Mucosa of rectum (tissue), 2 donors: ENCODE measurements around the gene SPATA2L.
A peak's percentile ranks its signal among the peaks of the same experiment; 100 is the strongest.

ENCODE experiments used
- H3K27ac ChIP-seq, 2 donors: one replicate each; pipeline ENCODE4 v1.7.0; 2013; ENCODE audit warnings: inconsistent platforms in 2 of 2, low read depth in 2 of 2, low read length in 2 of 2
- H3K27me3 ChIP-seq, 2 donors: one replicate each; pipeline ENCODE4 v1.7.0; 2013; ENCODE audit warnings: low read length in 2 of 2; ENCODE audit not compliant: control insufficient read depth in 2 of 2, insufficient read depth in 2 of 2
- H3K36me3 ChIP-seq, 2 donors: one replicate each; pipeline ENCODE4 v1.7.0; 2013; ENCODE audit warnings: low read length in 2 of 2; ENCODE audit not compliant: control insufficient read depth in 2 of 2, insufficient read depth in 2 of 2
- H3K4me1 ChIP-seq, 2 donors: one replicate each; pipeline ENCODE4 v1.7.0; 2013; ENCODE audit warnings: low read length in 2 of 2, mild to moderate bottlenecking in 1 of 2; ENCODE audit not compliant: control insufficient read depth in 2 of 2, insufficient read depth in 2 of 2
- H3K4me3 ChIP-seq, 2 donors: one replicate each; pipeline ENCODE4 v1.7.0; 2013; ENCODE audit warnings: low read length in 2 of 2
- H3K9ac ChIP-seq, 2 donors: one replicate each; pipeline ENCODE4 v1.7.0; 2013; ENCODE audit warnings: low read length in 2 of 2, low read depth in 1 of 2, mild to moderate bottlenecking in 1 of 2
- H3K9me3 ChIP-seq, 2 donors: one replicate each; pipeline ENCODE4 v1.7.0; 2013; ENCODE audit warnings: low read length in 2 of 2; ENCODE audit not compliant: control insufficient read depth in 2 of 2
- donor health status: healthy.
- donor health status: Normal muscosa, but diverticular disease.

Gene SPATA2L

GRCh38 chr16:89729863-89730593, 28.5 kb upstream of the SPATA2L start:
- Histone ChIP-seq H3K27me3 (no peaks in the 10 kb centered on the region), H3K4me1 (no peaks in the 10 kb centered on the region), H3K9me3 (no peaks in the 10 kb centered on the region), H3K9ac (no peak overlapping the region), H3K27ac (no peak overlapping the region), H3K36me3 (peaks cover 68 to 69% of the 10 kb centered on the region in 2 donors), H3K4me3 (no peak overlapping the region)

- no peak overlapping the region for H3K4me3 ChIP-seq
- no peak overlapping the region for H3K9ac ChIP-seq
- peaks cover 0 to 2% of the 10 kb centered on the region in 2 donors for H3K4me1 ChIP-seq
- no peaks in the 10 kb centered on the region for H3K9me3 ChIP-seq
- H3K27me3 ChIP-seq: no peaks in the 10 kb centered on the region
- peaks cover 66 to 71% of the 10 kb centered on the region in 2 donors for H3K36me3 ChIP-seq
- H3K27ac ChIP-seq: no peak overlapping the region
Observed at GRCh38 chr16:89729293-89729692, 27.8 kb upstream of the SPATA2L start.

GRCh38 chr16:89727406-89728120, 26.1 kb upstream of the SPATA2L start:
- Histone ChIP-seq H3K9me3 (no peaks in the 10 kb centered on the region), H3K4me3 (no peak overlapping the region), H3K27ac (no peak overlapping the region), H3K27me3 (no peaks in the 10 kb centered on the region), H3K36me3 (peaks cover 63 to 69% of the 10 kb centered on the region in 2 donors), H3K9ac (no peak overlapping the region), H3K4me1 (peaks cover 15 to 16% of the 10 kb centered on the region in 2 donors)

- Histone ChIP-seq H3K36me3 (peaks cover 26 to 35% of the 10 kb centered on the region in 2 donors), H3K27ac (peak overlapping the region; percentile 97 to 99), H3K4me1 (peaks cover 28 to 30% of the 10 kb centered on the region in 2 donors), H3K4me3 (peak overlapping the region; percentile 65 to 82), H3K9me3 (no peaks in the 10 kb centered on the region), H3K27me3 (no peaks in the 10 kb centered on the region), H3K9ac (peak overlapping the region in 1 of 2 donors; percentile 65)
Observed at GRCh38 chr16:89723279-89724250, 22.1 kb upstream of the SPATA2L start.

- H3K27me3 ChIP-seq: no peaks in the 10 kb centered on the region
- H3K36me3 ChIP-seq: peaks cover 23 to 29% of the 10 kb centered on the region in 2 donors
- H3K9me3 ChIP-seq: no peaks in the 10 kb centered on the region
- peak overlapping the region; percentile 65 to 82 for H3K4me3 ChIP-seq
- H3K27ac ChIP-seq: peak overlapping the region; percentile 97 to 99
- peaks cover 34 to 37% of the 10 kb centered on the region in 2 donors for H3K4me1 ChIP-seq
- peak overlapping the region; percentile 89 to 92 for H3K9ac ChIP-seq
Observed at GRCh38 chr16:89722392-89723278, 21.1 kb upstream of the SPATA2L start.

- H3K27me3 ChIP-seq: no peaks in the 10 kb centered on the region
- H3K27ac ChIP-seq: peak overlapping the region; percentile 97 to 99
- H3K4me3 ChIP-seq: peak overlapping the region; percentile 65 to 82
- H3K9me3 ChIP-seq: no peaks in the 10 kb centered on the region
- peak overlapping the region; percentile 89 to 92 for H3K9ac ChIP-seq
- H3K4me1 ChIP-seq: peaks cover 34 to 37% of the 10 kb centered on the region in 2 donors
- peaks cover 15 to 21% of the 10 kb centered on the region in 2 donors for H3K36me3 ChIP-seq
Observed at GRCh38 chr16:89721546-89722391, 20.3 kb upstream of the SPATA2L start.

GRCh38 chr16:89720813-89721545, 19.5 kb upstream of the SPATA2L start, which contains the start of the genes VPS9D1 and ZNF276:
TSS of gene VPS9D1 (minus strand) at chr16:89720898. CDS start at chr16:89720861, 37 bp downstream.
TSS of gene ZNF276 (plus strand) at chr16:89721537. CDS start at chr16:89721641, 104 bp downstream.
- H3K9ac ChIP-seq: peak within 1 kb of the TSS; percentile 89 to 92
- peaks cover 34 to 37% of the 10 kb centered on the region in 2 donors for H3K4me1 ChIP-seq
- H3K9me3 ChIP-seq: no peaks in the 10 kb centered on the region
- no peaks in the 10 kb centered on the region for H3K27me3 ChIP-seq
- H3K27ac ChIP-seq: peak within 1 kb of the TSS; percentile 97 to 99
- H3K36me3 ChIP-seq: peaks cover 15 to 21% of the 10 kb centered on the region in 2 donors
- H3K4me3 ChIP-seq: peak within 1 kb of the TSS; percentile 65 to 82

GRCh38 chr16:89720551-89720812, 19.0 kb upstream of the SPATA2L start:
- Histone ChIP-seq H3K4me3 (peak overlapping the region; percentile 65 to 82), H3K36me3 (peaks cover 15 to 21% of the 10 kb centered on the region in 2 donors), H3K9me3 (no peaks in the 10 kb centered on the region), H3K9ac (peak overlapping the region; percentile 63 to 89), H3K4me1 (peaks cover 34 to 37% of the 10 kb centered on the region in 2 donors), H3K27ac (peak overlapping the region; percentile 97 to 99), H3K27me3 (no peaks in the 10 kb centered on the region)
